ENCODE measurements around the gene PCK1. TPM values are rescaled to one million over a fixed set of nuclear protein-coding genes. Genes with fewer than 3 reads are reported as not detected.

PCK1 gene
- total and polyA plus RNA-seq, 2 donors from 2014 or later: 29.7 to 551 TPM

- peak overlapping the region in 1 of 2 donors; percentile 26 for H3K27ac ChIP-seq (ENCODE audit: low read depth in 2 of 2, low read length in 2 of 2)
- H3K4me1 ChIP-seq (ENCODE audit: control insufficient read depth in 2 of 3, insufficient read depth in 2 of 3, low read depth in 1 of 3, low read length in 3 of 3): peaks cover 4 to 34% (median 7%) of the 10 kb centered on the region in 3 donors
- no peak overlapping the region for H3K4me3 ChIP-seq (ENCODE audit: low read length in 3 of 3)
- FAIRE-seq (no peak), DNase-seq (no peak)
- no peak for TF ChIP-seq CTCF (IDR thresholded peaks at IDR 0.05; ENCODE audit: borderline replicate concordance, extremely low read depth, insufficient read depth)
- no peaks in the 10 kb centered on the region for H3K9me3 ChIP-seq (ENCODE audit: control insufficient read depth in 2 of 3, insufficient read depth in 1 of 3, low read length in 3 of 3)
- H3K9ac ChIP-seq (ENCODE audit: low read length in 3 of 3): no peak overlapping the region
- H3K27me3 ChIP-seq (ENCODE audit: control insufficient read depth, insufficient read depth, low read length): no peaks in the 10 kb centered on the region
- intact Hi-C loops (cut with DNase I): no loop called here
- H3K36me3 ChIP-seq (ENCODE audit: control insufficient read depth in 2 of 3, insufficient read depth in 3 of 3, low read length in 3 of 3): no peaks in the 10 kb centered on the region
Observed at GRCh38 chr20:57544838-57545564, 15.9 kb upstream of the PCK1 start.

GRCh38 chr20:57545927-57546662, 14.8 kb upstream of the PCK1 start:
- FAIRE-seq (no peak), DNase-seq (peak in 1 of 5 donors; percentile 25)
- no peak for TF ChIP-seq CTCF (IDR thresholded peaks at IDR 0.05; ENCODE audit: borderline replicate concordance, extremely low read depth, insufficient read depth)
- Histone ChIP-seq H3K36me3 (ENCODE audit: control insufficient read depth in 2 of 3, insufficient read depth in 3 of 3, low read length in 3 of 3) (no peaks in the 10 kb centered on the region), H3K27me3 (ENCODE audit: control insufficient read depth, insufficient read depth, low read length) (no peaks in the 10 kb centered on the region), H3K9ac (ENCODE audit: low read length in 3 of 3) (no peak overlapping the region), H3K9me3 (ENCODE audit: control insufficient read depth in 2 of 3, insufficient read depth in 1 of 3, low read length in 3 of 3) (no peaks in the 10 kb centered on the region), H3K4me3 (ENCODE audit: low read length in 3 of 3) (no peak overlapping the region), H3K4me1 (ENCODE audit: control insufficient read depth in 2 of 3, insufficient read depth in 2 of 3, low read depth in 1 of 3, low read length in 3 of 3) (peaks cover 2 to 25% (median 3%) of the 10 kb centered on the region in 3 donors), H3K27ac (ENCODE audit: low read depth in 2 of 2, low read length in 2 of 2) (peak overlapping the region in 1 of 2 donors; percentile 3)
- intact Hi-C loops (cut with DNase I): no loop called here

DNA sequence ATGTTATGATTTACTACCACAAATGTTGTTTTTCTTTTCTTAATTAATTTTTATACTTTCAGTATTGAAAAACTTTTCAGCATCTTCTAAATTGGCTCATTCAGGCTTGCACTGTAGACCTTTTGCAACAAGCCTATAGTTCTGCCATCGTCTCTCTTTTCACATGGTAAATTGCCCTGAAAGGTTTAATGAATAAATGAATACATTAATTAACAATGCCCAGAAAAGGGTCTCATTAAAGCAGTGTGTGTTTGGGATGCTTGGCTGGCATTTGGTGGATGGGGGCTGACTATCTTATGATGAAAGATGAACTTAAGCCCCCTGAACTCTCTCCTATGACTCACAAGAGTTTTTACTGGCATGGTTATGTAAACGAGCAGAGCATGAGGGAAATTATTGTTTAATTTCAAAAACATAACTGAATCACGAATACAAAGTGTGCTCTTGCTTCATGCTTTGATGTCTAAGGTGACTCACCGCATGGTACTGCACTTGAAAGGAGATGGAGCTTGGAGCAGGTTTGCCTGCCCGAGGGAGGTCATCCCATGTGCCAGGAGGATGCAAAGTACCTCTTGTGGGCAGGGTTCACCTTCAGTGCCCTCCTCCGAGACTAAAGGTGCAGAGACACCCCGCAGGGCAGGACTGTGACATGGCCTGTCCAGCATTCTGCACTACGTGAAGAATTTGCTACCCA, 13.8 kb upstream of the PCK1 start:
- Histone ChIP-seq H3K27me3 (ENCODE audit: control insufficient read depth, insufficient read depth, low read length) (no peaks in the 10 kb centered on the region), H3K4me1 (ENCODE audit: control insufficient read depth in 2 of 3, insufficient read depth in 2 of 3, low read depth in 1 of 3, low read length in 3 of 3) (peaks cover 0 to 21% (median 3%) of the 10 kb centered on the region in 3 donors), H3K9ac (ENCODE audit: low read length in 3 of 3) (no peak overlapping the region), H3K36me3 (ENCODE audit: control insufficient read depth in 2 of 3, insufficient read depth in 3 of 3, low read length in 3 of 3) (no peaks in the 10 kb centered on the region), H3K27ac (ENCODE audit: low read depth in 2 of 2, low read length in 2 of 2) (no peak overlapping the region), H3K9me3 (ENCODE audit: control insufficient read depth in 2 of 3, insufficient read depth in 1 of 3, low read length in 3 of 3) (no peaks in the 10 kb centered on the region), H3K4me3 (ENCODE audit: low read length in 3 of 3) (no peak overlapping the region)
- no peak for TF ChIP-seq CTCF (IDR thresholded peaks at IDR 0.05; ENCODE audit: borderline replicate concordance, extremely low read depth, insufficient read depth)
- intact Hi-C loops (cut with DNase I): no loop called here
- no peak for DNase-seq
- no peak for FAIRE-seq

All from kidney (tissue), 14 donors.